GM21381 (cell line): ENCODE data around the gene RP2.

Experiments used
- ATAC-seq: cut with Tn5 transposase; IDR thresholded peaks from one replicate; pipeline ENCODE4 v1.9.1; 2021; ENCODE audit warnings: mild to moderate bottlenecking, moderate library complexity; ENCODE audit not compliant: unreplicated experiment

RP2 gene

DNA sequence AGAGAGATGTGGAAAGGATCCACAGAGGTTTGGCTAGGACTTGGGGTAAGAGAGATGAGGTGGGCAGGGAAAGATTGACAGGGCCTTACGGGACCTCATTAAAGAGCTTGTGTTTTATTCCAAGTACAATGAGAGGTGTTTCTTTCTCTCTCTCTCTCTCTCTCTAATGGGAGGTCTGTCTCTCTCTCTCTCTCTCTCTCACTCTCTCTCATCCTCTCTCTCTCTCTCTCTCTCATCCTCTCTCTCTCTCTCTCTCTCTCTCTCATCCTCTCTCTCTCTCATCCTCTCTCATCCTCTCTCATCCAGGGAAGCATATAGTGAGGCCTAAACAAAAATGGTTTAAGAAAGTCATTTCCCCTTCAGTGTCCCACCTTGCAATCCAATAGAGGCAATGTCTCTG lies 80.8 kb downstream of the RP2 start:
- ATAC-seq: no peak

DNA sequence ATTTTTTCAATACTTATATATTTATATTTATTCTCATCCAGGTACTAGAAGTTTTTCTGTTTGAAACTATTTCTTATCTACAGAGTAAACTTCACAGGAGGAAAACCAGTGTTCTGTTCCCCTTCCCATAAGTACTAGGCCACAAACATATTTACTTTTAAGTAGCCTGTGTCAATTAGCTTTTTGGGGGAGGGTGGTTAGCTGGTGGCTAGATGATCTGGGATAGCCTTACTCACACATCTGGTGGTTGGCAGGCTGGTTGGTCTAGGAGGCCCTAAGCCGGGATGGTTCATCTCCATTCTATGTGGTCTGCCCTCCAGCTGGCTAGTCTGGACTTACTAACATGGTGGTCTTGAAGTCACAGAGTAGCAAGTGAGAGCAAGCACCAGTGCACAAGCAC lies 81.6 kb downstream of the RP2 start:
- ATAC-seq: no peak

DNA sequence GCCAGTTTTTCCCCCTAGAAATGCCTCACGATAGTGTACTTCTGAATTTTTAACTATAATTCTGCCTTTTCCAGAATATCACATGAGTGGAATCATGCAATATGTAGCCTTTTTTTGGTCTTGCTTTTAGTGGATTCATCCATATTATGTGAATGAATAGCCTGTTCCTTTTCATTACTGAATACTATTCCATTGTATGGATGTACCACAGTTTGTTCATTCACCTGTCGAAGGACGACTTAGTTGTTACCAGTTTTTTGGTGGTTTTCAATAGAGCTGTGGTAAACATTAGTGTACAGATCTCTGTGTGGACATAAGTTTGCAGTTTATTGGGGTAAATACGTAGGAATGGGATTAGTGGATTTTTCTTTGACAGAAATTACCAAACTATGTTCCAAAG lies 83.4 kb downstream of the RP2 start:
- ATAC-seq: no peak

DNA sequence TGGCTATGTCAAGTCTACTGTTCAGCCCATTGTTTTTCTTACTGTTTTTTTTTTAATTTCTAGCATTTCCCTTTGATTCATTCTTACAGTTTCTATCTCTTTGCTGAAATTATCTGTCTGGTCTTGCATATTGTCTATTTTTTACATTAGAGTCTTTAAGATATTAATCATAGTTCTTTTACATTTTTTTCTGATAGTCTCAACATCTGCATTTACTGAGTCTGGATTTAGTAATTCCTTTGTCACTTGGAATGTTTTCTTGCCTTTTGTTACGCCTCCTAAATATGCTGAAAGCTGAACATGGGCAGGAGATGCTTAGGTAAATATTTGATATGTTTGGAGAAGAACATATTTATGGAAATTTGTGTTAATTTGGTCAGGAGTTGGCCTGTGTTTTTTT lies 85.8 kb downstream of the RP2 start:
- no peak for ATAC-seq

DNA sequence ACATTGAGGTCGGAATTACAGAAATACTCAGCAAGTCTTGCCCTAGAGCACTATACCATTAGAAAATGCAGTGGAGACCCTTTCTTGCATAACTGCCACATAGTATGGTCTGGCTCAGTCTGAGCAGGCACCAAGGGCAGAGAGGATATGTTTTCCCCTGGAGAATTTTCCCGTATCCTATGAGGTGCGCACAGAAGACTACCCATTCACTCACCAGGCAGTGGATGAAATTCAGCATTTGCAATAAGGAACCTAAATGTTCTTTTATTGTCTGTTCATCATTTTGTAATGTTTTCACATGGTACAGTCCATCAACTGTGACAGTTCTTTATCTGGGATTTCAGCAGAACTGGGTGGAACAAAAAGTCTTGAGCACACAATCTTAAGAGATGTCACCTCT lies 90.9 kb downstream of the RP2 start:
- no peak for ATAC-seq

DNA sequence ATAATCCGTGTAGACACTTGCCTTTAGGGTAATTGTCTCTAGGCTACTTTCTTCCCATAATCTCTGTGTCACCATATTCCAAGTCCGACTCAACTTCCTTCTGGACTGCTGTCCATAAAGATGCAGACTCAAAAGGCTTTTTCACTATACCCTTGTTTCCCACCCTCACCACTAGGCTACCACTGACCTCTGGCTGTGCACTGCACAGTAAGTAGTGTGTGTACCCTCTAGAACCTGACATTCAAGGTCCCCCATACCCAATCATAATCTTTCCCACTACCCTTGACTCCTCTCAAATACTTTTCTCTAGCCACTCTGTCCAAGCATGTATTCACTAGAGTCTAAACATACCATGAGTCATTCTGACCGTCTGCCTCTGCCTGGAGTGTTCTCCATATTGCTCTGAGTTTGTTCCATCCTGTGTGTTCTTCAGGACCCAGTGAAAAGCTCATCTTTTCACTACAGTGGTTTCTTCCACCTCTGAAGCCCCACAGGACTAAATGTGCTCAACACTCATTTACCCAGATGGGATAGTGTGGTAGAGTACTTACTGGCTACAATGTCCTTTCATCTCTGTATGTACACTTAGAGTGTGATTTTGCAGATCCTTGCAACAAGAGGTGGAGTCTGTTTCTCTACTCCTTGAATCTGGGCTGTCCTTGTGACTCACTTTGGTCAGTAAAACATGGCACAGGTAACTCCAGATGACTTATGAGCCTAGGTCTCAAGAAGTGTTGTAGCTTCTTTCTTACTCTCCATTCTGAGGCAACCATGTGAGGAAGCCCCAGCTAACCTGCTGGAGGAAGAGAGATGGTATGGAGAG lies 92.8 kb downstream of the RP2 start:
- ATAC-seq: no peak
